CD14-positive monocyte (primary cell): Measurements from ENCODE around the gene NXT1. TPM values are rescaled to one million over a fixed set of nuclear protein-coding genes. Genes with fewer than 3 reads are reported as not detected.

ENCODE experiments used
- DNase-seq, 3 donors: peaks; one replicate each; pipeline ENCODE4 v3.0.0-alpha.2; 2011 to 2022
- H2AFZ ChIP-seq: 2 replicates; pipeline ENCODE4 v1.6.0; 2012; ENCODE audit warnings: mild to moderate bottlenecking, low read depth, low read length, inconsistent platforms; ENCODE audit not compliant: insufficient read depth, poor library complexity, severe bottlenecking
- H3K27ac ChIP-seq, 2 donors: 1 replicate in 1 of 2; 2 replicates in 1 of 2; pipeline ENCODE4 v1.5.1; 2012 to 2013; ENCODE audit warnings: low read length in 2 of 2, control low read depth in 1 of 2, inconsistent platforms in 1 of 2, low read depth in 1 of 2, mild to moderate bottlenecking in 1 of 2
- H3K27me3 ChIP-seq, 2 donors: one replicate each; pipeline versions ENCODE4 v1.6.0 to v1.6.1; 2011 to 2013; ENCODE audit warnings: low read length in 2 of 2; ENCODE audit not compliant: control insufficient read depth in 2 of 2, insufficient read depth in 2 of 2
- H3K36me3 ChIP-seq, 2 donors: replicated peaks in 1 of 2; 1 replicate in 1 of 2; 2 replicates in 1 of 2; pipeline versions ENCODE4 v1.5.1 to v1.6.1; 2012 to 2013; ENCODE audit warnings: low read length in 2 of 2, control low read depth in 1 of 2, inconsistent platforms in 1 of 2, mild to moderate bottlenecking in 1 of 2; ENCODE audit not compliant: insufficient read depth in 2 of 2, control insufficient read depth in 1 of 2
- H3K4me1 ChIP-seq, 2 donors: 1 replicate in 1 of 2; 2 replicates in 1 of 2; pipeline versions ENCODE4 v1.5.1 to v1.6.1; 2012 to 2013; ENCODE audit warnings: low read length in 2 of 2, control low read depth in 1 of 2, inconsistent platforms in 1 of 2, mild to moderate bottlenecking in 1 of 2, moderate library complexity in 1 of 2; ENCODE audit not compliant: insufficient read depth in 2 of 2, control insufficient read depth in 1 of 2
- H3K4me2 ChIP-seq: replicated peaks from 2 replicates; pipeline ENCODE3; 2012; ENCODE audit warnings: low read length, moderate library complexity, mild to moderate bottlenecking; ENCODE audit not compliant: poor library complexity, severe bottlenecking; ENCODE audit errors: extremely low read depth
- H3K4me3 ChIP-seq, 3 experiments: fragments of 200-600 bp in 1 of 3; sonication (generic) in 1 of 3; replicated peaks in 1 of 3; 1 replicate in 2 of 3; 2 replicates in 1 of 3; pipeline ENCODE4 v1.5.1; 2011 to 2013; ENCODE audit warnings: low read length in 3 of 3, mild to moderate bottlenecking in 3 of 3, control low read depth in 2 of 3, low read depth in 2 of 3, inconsistent platforms in 1 of 3, moderate library complexity in 1 of 3
- H3K79me2 ChIP-seq: 2 replicates; pipeline ENCODE4 v1.6.0; 2012; ENCODE audit warnings: mild to moderate bottlenecking, control low read depth, inconsistent platforms, low read length, moderate library complexity; ENCODE audit not compliant: insufficient read depth
- H3K9ac ChIP-seq: 2 replicates; pipeline ENCODE4 v1.6.0; 2017; ENCODE audit warnings: low read length, mild to moderate bottlenecking; ENCODE audit not compliant: insufficient read depth, poor library complexity, severe bottlenecking
- H3K9me3 ChIP-seq, 2 donors: replicated peaks in 1 of 2; 1 replicate in 1 of 2; 2 replicates in 1 of 2; pipeline versions ENCODE4 v1.5.1 to v1.6.1; 2012 to 2013; ENCODE audit warnings: low read length in 2 of 2, control low read depth in 1 of 2; ENCODE audit not compliant: control insufficient read depth in 1 of 2, insufficient read depth in 1 of 2
- H4K20me1 ChIP-seq: 2 replicates; pipeline ENCODE4 v1.6.0; 2012; ENCODE audit warnings: mild to moderate bottlenecking, low read length, control low read depth, moderate library complexity; ENCODE audit not compliant: insufficient read depth
- H3K27ac Mint-ChIP-seq, 7 donors: one replicate each; pipeline ENCODE4 v1.8.0; 2020; ENCODE audit warnings: mild to moderate bottlenecking in 7 of 7, mixed read lengths in 7 of 7, moderate library complexity in 6 of 7, inconsistent platforms in 2 of 7
- H3K27me3 Mint-ChIP-seq, 3 donors: one replicate each; pipeline ENCODE4 v1.8.0; 2021 to 2022; ENCODE audit warnings: low read depth in 3 of 3, mild to moderate bottlenecking in 3 of 3, mixed read lengths in 3 of 3, moderate library complexity in 3 of 3, inconsistent platforms in 1 of 3
- H3K36me3 Mint-ChIP-seq, 2 donors: one replicate each; pipeline ENCODE4 v1.8.0; 2020; ENCODE audit warnings: mixed read lengths in 2 of 2, inconsistent platforms in 1 of 2, mild to moderate bottlenecking in 1 of 2
- H3K4me1 Mint-ChIP-seq: one replicate; pipeline ENCODE4 v1.8.0; 2020; ENCODE audit warnings: mild to moderate bottlenecking, mixed read lengths
- H3K4me3 Mint-ChIP-seq, 2 donors: one replicate each; pipeline ENCODE4 v1.8.0; 2020; ENCODE audit warnings: mild to moderate bottlenecking in 2 of 2, mixed read lengths in 2 of 2, moderate library complexity in 1 of 2
- H3K9me3 Mint-ChIP-seq, 7 donors: one replicate each; pipeline ENCODE4 v1.8.0; 2020 to 2022; ENCODE audit warnings: mixed read lengths in 7 of 7, mild to moderate bottlenecking in 6 of 7, moderate library complexity in 6 of 7, inconsistent platforms in 2 of 7
- CTCF ChIP-seq: fragments of 200-600 bp; IDR thresholded peaks from one replicate; pipeline ENCODE4 v1.8.0; 2022; ENCODE audit warnings: antibody characterized with exemption, mild to moderate bottlenecking
- WGBS: methylation state at CpG from one replicate; pipeline ENCODE4 v1.1.5; 2013; ENCODE audit warnings: missing lambda C conversion rate; ENCODE audit not compliant: insufficient coverage; 5-methylcytosine and 5-hydroxymethylcytosine counted together
- intact Hi-C, 2 donors: fragments of 100-400 bp; cut with micrococcal nuclease; formaldehyde crosslinking; loops; one replicate each; pipeline versions ENCODE4 v1.15.0 to v1.15.1; 2023
- polyA plus RNA-seq, 3 donors: library from polyadenylated mRNA; depleted of rRNA in 1 of 3; unstranded in 2 of 3; stranded (reverse) in 1 of 3; fragments of 300-500 nt in 2 of 3; fragments of >200 nt in 1 of 3; fragmentation: Illumina TruSeq in 2 of 3; gene quantifications; 1 replicate in 2 of 3; 2 replicates in 1 of 3; pipeline ENCODE4 v1.2.3, GENCODE V29; 2012 to 2021

The NXT1 gene
- polyA plus RNA-seq, 3 donors = 37.8 to 140 (median 39.4) TPM

GRCh38 chr20:23331450-23332350 is 18.9 kb upstream of the NXT1 start:
- Mint-ChIP-seq H3K4me3 (no peak overlapping the region), H3K27me3 (peaks cover 0 to 4% (median 2%) of the 10 kb centered on the region in 3 donors), H3K9me3 (peaks cover 0 to 8% (median 2%) of the 10 kb centered on the region in 7 donors), H3K27ac (peak overlapping the region in 1 of 7 donors; percentile 65), H3K4me1 (peaks cover 17% of the 10 kb centered on the region), H3K36me3 (no peaks in the 10 kb centered on the region)
- TF ChIP-seq CTCF = no peak
- H4K20me1 ChIP-seq = no peaks in the 10 kb centered on the region
- H3K4me3 ChIP-seq = no peak overlapping the region
- no peaks in the 10 kb centered on the region for H3K9me3 ChIP-seq
- H3K4me1 ChIP-seq = no peaks in the 10 kb centered on the region
- no peak for DNase-seq
- no peaks in the 10 kb centered on the region for H3K36me3 ChIP-seq
- H3K79me2 ChIP-seq = no peaks in the 10 kb centered on the region
- no peak overlapping the region for H2AFZ ChIP-seq
- H3K4me2 ChIP-seq = no peak overlapping the region
- no peak overlapping the region for H3K9ac ChIP-seq
- intact Hi-C loops = loop anchor here in 1 of 2 donors (5.0 kb wide), 4 partner anchors 84 to 299 kb away; no protein-coding TSS in a partner anchor
- H3K27me3 ChIP-seq = no peaks in the 10 kb centered on the region
- 86% methylated on average over 5 of the region's 8 CpGs for WGBS
- no peak overlapping the region for H3K27ac ChIP-seq

DNA sequence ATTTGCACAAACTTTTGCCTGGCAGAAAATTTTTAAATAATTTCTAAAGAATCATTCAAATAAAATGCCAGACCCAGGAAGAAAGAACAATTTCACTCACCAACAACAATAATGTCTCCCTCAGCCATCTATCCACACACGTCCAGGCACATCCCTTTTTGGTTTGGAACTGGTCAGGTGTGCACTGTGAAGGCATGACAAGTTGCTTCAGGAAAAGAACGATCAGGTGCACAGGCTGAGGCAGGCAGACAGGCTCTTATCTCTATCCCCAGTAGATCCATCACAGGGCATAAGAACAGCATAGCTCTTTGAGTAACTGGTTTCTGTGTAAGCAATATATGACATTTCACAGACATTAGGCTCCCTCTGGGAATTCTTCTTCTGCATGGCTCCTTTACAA is 18.1 kb upstream of the NXT1 start:
- H3K4me2 ChIP-seq = no peak overlapping the region
- intact Hi-C loops = loop anchor here in 1 of 2 donors (5.0 kb wide), 4 partner anchors 85 to 300 kb away; no protein-coding TSS in a partner anchor
- no peak overlapping the region for H3K27ac ChIP-seq
- Mint-ChIP-seq H3K4me1 (peaks cover 17% of the 10 kb centered on the region), H3K36me3 (no peaks in the 10 kb centered on the region), H3K9me3 (peaks cover 0 to 8% (median 2%) of the 10 kb centered on the region in 7 donors), H3K27me3 (peaks cover 0 to 4% (median 2%) of the 10 kb centered on the region in 3 donors), H3K4me3 (no peak overlapping the region), H3K27ac (no peak overlapping the region)
- H4K20me1 ChIP-seq = no peaks in the 10 kb centered on the region
- no peak for TF ChIP-seq CTCF
- H3K36me3 ChIP-seq = no peaks in the 10 kb centered on the region
- no peaks in the 10 kb centered on the region for H3K27me3 ChIP-seq
- H3K4me1 ChIP-seq = no peaks in the 10 kb centered on the region
- no peak for DNase-seq
- WGBS = no CpG with 5 or more reads among the region's 2 CpGs
- no peak overlapping the region for H2AFZ ChIP-seq
- no peak overlapping the region for H3K9ac ChIP-seq
- no peaks in the 10 kb centered on the region for H3K9me3 ChIP-seq
- no peak overlapping the region for H3K4me3 ChIP-seq
- no peaks in the 10 kb centered on the region for H3K79me2 ChIP-seq
